NCI-H1105 treated with DMSO at 0.1 percent for 48 hours (cell line): Measurements from ENCODE around the gene TIMM50.
"Not testable (repeated sequence)": the region's sequence is repeated elsewhere in the genome, so short reads cannot be mapped to it uniquely, and the experiment has no call there.

Experiments used
- DNase-seq: peaks from one replicate; lab custom pipeline; 2025; lab: John Stamatoyannopoulos, UW

The TIMM50 gene

GRCh38 chr19:39469567-39469966, 11.1 kb upstream of the TIMM50 start:
- DNase-seq = no peak

GRCh38 chr19:39470724-39471339, 9.8 kb upstream of the TIMM50 start:
- DNase-seq = no peak

GRCh38 chr19:39471756-39472536, 8.7 kb upstream of the TIMM50 start:
- no peak for DNase-seq

GRCh38 chr19:39472746-39473442, 7.7 kb upstream of the TIMM50 start:
- no peak for DNase-seq

- no peak for DNase-seq
These were observed 7.1 kb upstream of the TIMM50 start for GRCh38 chr19:39473443-39473960.

- DNase-seq = peak; percentile 23
These were observed 6.5 kb upstream of the TIMM50 start for GRCh38 chr19:39474139-39474620.

- no peak for DNase-seq
These were observed 4.9 kb upstream of the TIMM50 start for GRCh38 chr19:39475748-39476147.

GRCh38 chr19:39479319-39479801, 1.3 kb upstream of the TIMM50 start:
- not testable (repeated sequence) for DNase-seq

- no peak for DNase-seq
These were observed 722 bp upstream of the TIMM50 start for GRCh38 chr19:39479916-39480315.

GRCh38 chr19:39481229-39481545, 549 bp downstream of the TIMM50 start:
- DNase-seq = no peak

GRCh38 chr19:39481676-39482075, 1.0 kb downstream of the TIMM50 start:
- no peak for DNase-seq

- DNase-seq = no peak
These were observed 2.5 kb downstream of the TIMM50 start for GRCh38 chr19:39483141-39483540.

- DNase-seq = no peak
These were observed 9.1 kb downstream of the TIMM50 start for GRCh38 chr19:39489756-39490155.

- no peak for DNase-seq
These were observed 11.6 kb downstream of the TIMM50 start for GRCh38 chr19:39492225-39492624.

GRCh38 chr19:39492788-39493187, 12.2 kb downstream of the TIMM50 start:
- DNase-seq = no peak

GRCh38 chr19:39494661-39495060, 14.0 kb downstream of the TIMM50 start:
- no peak for DNase-seq

GRCh38 chr19:39496063-39496462, 15.4 kb downstream of the TIMM50 start:
- DNase-seq = no peak

- no peak for DNase-seq
These were observed 17.0 kb downstream of the TIMM50 start for GRCh38 chr19:39497701-39497995.

- peak; percentile 93 for DNase-seq
These were observed 17.6 kb downstream of the TIMM50 start for GRCh38 chr19:39497996-39498797.

- DNase-seq = peak; percentile 67
These were observed 18.4 kb downstream of the TIMM50 start, which contains the start of gene DLL3 for GRCh38 chr19:39498798-39499642. DLL3 (plus strand) TSS chr19:39498947; CDS start chr19:39498975, 28 bp downstream.

- no peak for DNase-seq
These were observed 19.3 kb downstream of the TIMM50 start for GRCh38 chr19:39499932-39500331.
